ENCODE results near the gene CD83. TPM values are rescaled to one million over a fixed set of nuclear protein-coding genes. Genes with fewer than 3 reads are reported as not detected.
"Not testable (repeated sequence)": the region's sequence is repeated elsewhere in the genome, so short reads cannot be mapped to it uniquely, and the experiment has no call there.

CD83 gene
- polyA plus RNA-seq, 1 donor (not counting 4 experiments of a cell fraction or from before 2014, with no cell fraction given): 3.4 TPM

DNA sequence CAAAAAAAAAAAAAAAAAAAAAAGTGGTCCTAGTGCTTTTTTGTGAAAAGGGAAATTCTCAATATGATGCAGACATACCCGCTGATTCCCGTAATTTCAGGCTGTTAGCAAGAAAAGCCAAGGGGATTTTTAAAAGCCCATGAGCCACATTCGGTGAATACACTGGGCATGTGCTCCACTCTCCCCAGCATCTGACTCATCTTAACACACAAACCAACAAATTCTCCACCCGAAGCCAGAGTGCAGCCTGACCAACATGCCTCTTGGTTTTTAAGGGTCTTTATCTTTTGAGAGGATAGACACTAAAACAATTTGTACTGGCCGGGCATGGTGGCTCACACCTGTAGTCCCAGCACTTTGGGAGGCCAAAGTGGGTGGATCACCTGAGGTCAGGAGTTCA is 45.5 kb upstream of the CD83 start:
- no peaks in the 10 kb centered on the region for H4K20me1 ChIP-seq (ENCODE audit: control insufficient read depth, extremely low read depth, insufficient read depth, low read length)
- peaks cover 19% of the 10 kb centered on the region for H3K4me1 ChIP-seq (ENCODE audit: control insufficient read depth, extremely low read depth, insufficient read depth, low read length)
- H3K4me3 ChIP-seq (ENCODE audit: control insufficient read depth in 2 of 3, extremely low read depth in 1 of 3, insufficient read depth in 2 of 3, low read depth in 1 of 3, low read length in 3 of 3): no peak overlapping the region
- no peak overlapping the region for H3K4me2 ChIP-seq (ENCODE audit: control insufficient read depth, extremely low read depth, insufficient read depth, low read depth, low read length)
- FAIRE-seq (no peak), DNase-seq (ENCODE audit: low read depth, low spot score) (no peak)
- no peaks in the 10 kb centered on the region for H3K27me3 ChIP-seq (ENCODE audit: control insufficient read depth, extremely low read depth, insufficient read depth, low read length)
- no peaks in the 10 kb centered on the region for H3K9me3 ChIP-seq (ENCODE audit: control insufficient read depth, low read depth, low read length)
- dilution Hi-C loops (cut with MboI; ENCODE audit: extremely low pct_ligation_motif_present, low sequenced_read_pairs): no loop called here
- no peak overlapping the region for H3K9ac ChIP-seq (ENCODE audit: control insufficient read depth, extremely low read depth, insufficient read depth, low read length)
- TF ChIP-seq, protein P1, sequence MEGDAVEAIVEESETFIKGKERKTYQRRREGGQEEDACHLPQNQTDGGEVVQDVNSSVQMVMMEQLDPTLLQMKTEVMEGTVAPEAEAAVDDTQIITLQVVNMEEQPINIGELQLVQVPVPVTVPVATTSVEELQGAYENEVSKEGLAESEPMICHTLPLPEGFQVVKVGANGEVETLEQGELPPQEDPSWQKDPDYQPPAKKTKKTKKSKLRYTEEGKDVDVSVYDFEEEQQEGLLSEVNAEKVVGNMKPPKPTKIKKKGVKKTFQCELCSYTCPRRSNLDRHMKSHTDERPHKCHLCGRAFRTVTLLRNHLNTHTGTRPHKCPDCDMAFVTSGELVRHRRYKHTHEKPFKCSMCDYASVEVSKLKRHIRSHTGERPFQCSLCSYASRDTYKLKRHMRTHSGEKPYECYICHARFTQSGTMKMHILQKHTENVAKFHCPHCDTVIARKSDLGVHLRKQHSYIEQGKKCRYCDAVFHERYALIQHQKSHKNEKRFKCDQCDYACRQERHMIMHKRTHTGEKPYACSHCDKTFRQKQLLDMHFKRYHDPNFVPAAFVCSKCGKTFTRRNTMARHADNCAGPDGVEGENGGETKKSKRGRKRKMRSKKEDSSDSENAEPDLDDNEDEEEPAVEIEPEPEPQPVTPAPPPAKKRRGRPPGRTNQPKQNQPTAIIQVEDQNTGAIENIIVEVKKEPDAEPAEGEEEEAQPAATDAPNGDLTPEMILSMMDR (optimal IDR thresholded peaks at IDR 0.05 in 1 of 3, IDR thresholded peaks at IDR 0.05 in 1 of 3, conservative IDR thresholded peaks at IDR 0.05 in 1 of 3; ENCODE audit: extremely low read depth in 1 of 3, insufficient read depth in 2 of 3, low read length in 3 of 3): no peak
- TF ChIP-seq EZH2 (IDR thresholded peaks at IDR 0.05; ENCODE audit: low read length): no peak
- no peak overlapping the region for H3K27ac ChIP-seq (ENCODE audit: control insufficient read depth, insufficient read depth, low read length)
- no peaks in the 10 kb centered on the region for H3K9me1 ChIP-seq (ENCODE audit: control insufficient read depth, extremely low read depth, insufficient read depth, low read length)
- no peaks in the 10 kb centered on the region for H3K36me3 ChIP-seq (ENCODE audit: control insufficient read depth in 2 of 2, extremely low read depth in 1 of 2, insufficient read depth in 2 of 2, low read length in 2 of 2)
- H3K79me2 ChIP-seq (ENCODE audit: control insufficient read depth, insufficient read depth, low read length): no peaks in the 10 kb centered on the region
- no peak overlapping the region for H2AFZ ChIP-seq (ENCODE audit: control insufficient read depth, low read length)

DNA sequence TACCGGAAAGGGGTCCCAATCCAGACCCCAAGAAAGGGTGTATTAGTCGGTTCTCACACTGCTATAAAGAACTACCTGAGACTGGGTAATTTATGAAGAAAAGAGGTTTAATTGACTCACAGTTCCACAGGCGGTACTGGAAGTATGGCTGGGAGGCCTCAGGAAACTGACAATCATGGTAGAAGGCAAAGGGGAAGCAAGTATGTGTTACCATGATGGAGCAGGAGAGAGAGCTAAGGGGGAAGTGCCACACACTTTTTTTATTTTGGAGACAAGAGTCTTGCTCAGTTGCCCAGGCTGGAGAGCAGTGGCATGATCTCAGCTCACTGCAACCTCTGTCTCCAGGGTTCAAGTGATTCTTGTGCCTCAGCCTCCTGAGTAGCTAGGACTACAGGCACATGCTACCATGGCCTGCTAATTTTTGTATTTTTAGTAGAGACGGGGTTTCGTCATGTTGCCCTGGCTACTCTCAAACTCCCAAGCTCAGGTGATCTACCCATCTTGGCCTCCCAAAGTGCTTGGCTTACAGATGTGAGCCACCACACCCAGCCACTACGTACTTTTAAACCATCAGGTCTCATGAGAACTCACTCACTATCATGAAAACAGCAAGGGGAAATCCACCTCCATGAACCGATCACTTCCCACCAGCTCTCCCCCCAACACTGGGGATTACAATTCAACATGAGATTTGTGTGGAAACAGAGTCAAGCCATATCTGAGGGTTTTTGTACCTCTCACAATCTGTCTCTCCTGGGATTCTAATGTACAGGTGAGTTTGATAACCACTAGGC is 43.8 kb upstream of the CD83 start:
- H4K20me1 ChIP-seq (ENCODE audit: control insufficient read depth, extremely low read depth, insufficient read depth, low read length); FAIRE-seq; H3K79me2 ChIP-seq (ENCODE audit: control insufficient read depth, insufficient read depth, low read length); DNase-seq (ENCODE audit: low read depth, low spot score); H3K9me3 ChIP-seq (ENCODE audit: control insufficient read depth, low read depth, low read length); H2AFZ ChIP-seq (ENCODE audit: control insufficient read depth, low read length); H3K9ac ChIP-seq (ENCODE audit: control insufficient read depth, extremely low read depth, insufficient read depth, low read length); H3K9me1 ChIP-seq (ENCODE audit: control insufficient read depth, extremely low read depth, insufficient read depth, low read length); H3K27me3 ChIP-seq (ENCODE audit: control insufficient read depth, extremely low read depth, insufficient read depth, low read length); H3K4me3 ChIP-seq (ENCODE audit: control insufficient read depth in 2 of 3, extremely low read depth in 1 of 3, insufficient read depth in 2 of 3, low read depth in 1 of 3, low read length in 3 of 3); H3K36me3 ChIP-seq (ENCODE audit: control insufficient read depth in 2 of 2, extremely low read depth in 1 of 2, insufficient read depth in 2 of 2, low read length in 2 of 2); H3K27ac ChIP-seq (ENCODE audit: control insufficient read depth, insufficient read depth, low read length); H3K4me2 ChIP-seq (ENCODE audit: control insufficient read depth, extremely low read depth, insufficient read depth, low read depth, low read length); dilution Hi-C loops (cut with MboI; ENCODE audit: extremely low pct_ligation_motif_present, low sequenced_read_pairs): not testable (repeated sequence)
- peaks cover 22% of the 10 kb centered on the region for H3K4me1 ChIP-seq (ENCODE audit: control insufficient read depth, extremely low read depth, insufficient read depth, low read length)

All from keratinocyte (primary cell).